ENCODE data around the gene PLCH2.
"Not testable (repeated sequence)": the region's sequence is repeated elsewhere in the genome, so short reads cannot be mapped to it uniquely, and the experiment has no call there.

The PLCH2 gene

DNA sequence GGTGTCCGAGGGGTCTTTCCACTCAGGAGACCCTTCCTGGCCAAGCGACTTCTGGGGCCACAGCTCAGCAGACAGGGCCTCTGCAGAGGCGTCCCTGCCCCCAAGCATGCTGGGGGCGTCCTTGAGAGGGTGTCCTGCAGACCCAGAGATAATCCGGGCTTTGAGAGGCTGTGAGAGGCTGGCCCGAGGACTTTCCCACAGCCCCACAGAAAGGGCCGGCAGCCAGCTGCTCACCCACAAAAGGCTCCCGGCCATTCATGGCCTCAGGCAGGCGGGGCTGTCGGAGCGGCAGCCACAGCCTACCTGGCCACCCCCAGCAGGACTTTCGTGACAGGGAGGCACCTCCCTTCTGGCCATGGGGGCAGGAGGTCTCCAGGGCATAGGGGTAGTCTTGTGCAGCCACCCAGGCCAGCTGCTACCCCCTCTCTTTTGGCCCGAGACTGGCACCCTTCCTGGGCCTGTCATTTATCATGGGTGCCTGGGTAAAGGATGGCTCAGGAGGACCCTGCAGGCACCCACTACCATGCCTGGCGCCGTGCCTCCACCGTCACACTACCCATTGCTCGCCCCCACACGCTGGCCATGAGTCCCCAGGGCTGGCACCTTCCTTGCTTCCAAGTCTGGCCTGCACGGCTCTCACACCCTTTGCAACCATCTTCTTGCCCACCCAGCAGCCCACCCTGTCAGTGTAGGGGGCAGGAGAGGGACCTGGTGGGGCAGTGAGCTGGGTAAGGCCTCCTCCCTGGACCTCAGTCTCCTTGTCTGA, 69.0 kb downstream of the PLCH2 start:
- no peak for DNase-seq (ENCODE audit: low spot score)

DNA sequence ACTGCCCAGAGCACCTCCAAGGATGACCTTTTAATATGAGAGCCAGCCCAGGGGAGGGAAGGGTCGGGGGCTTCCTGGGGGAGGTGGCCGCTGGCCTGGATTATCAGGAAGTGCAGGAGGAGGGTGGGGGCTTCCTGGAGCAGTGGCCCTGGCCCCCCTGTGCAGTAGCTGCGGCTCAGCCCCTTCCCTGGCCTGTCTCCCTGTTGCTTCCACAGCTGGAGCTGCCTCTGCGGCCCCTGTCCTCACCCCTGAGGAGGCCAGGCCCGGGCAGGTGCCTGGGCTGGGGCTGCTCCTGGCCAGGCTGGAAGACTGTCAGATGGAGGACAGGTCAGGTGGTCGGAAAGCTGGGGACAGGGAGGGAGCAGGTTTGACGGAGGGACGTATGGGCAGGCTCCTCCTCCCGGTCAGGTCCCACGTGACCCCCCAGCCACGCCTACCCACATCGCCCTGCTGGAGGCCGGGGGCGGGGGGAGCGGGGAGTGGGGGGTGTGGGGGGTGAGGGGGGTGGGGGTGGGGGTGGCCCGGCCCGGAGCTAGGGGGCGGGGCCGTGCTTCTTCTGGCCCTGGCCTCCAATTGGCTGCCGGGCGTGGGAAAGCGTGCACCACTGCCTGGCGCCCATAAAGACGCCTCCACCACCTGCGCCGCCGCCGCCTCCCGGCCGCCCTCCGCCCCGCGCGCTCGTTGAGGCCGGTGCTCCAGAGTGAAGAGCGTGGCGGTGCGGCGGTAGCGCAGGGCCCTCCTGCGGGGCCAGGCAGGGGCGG, 69.8 kb downstream of the PLCH2 start:
- DNase-seq (ENCODE audit: low spot score): peak; percentile 93

DNA sequence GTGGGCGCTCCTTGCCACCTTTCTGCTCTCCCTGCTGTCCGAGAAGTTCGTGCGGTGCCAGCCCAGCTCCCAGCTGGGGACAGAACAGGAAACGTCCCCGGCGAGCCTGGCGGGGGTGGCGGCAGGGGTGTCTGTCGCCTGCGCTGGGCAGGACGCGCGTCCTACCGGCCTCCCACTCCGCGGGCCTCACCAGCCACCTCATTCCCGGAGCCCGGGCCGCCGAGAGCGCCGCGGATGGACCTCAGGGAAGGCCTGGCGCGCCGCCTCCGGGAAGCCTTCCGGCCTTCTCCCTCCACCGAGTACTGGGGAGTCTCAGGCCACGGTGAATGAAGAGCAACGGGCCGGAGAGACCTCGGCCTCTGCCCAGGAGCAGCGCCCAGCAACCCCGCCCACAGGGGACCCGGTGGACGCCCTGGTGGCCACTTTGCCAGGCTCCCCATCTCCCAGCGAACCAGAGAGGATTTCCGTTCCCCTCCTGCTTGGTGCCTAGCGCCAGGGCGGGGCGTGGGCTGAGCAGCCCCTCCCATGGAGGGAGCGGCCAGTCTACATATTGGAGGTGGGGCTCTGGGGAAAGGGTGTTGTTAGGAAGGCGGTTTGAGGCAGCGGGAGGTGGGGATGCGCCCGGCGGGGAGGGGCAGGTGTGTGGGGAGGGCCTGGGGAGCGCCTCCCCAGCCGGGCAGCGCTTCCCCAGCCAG, 70.6 kb downstream of the PLCH2 start:
- DNase-seq (ENCODE audit: low spot score): peak; percentile 88

DNA sequence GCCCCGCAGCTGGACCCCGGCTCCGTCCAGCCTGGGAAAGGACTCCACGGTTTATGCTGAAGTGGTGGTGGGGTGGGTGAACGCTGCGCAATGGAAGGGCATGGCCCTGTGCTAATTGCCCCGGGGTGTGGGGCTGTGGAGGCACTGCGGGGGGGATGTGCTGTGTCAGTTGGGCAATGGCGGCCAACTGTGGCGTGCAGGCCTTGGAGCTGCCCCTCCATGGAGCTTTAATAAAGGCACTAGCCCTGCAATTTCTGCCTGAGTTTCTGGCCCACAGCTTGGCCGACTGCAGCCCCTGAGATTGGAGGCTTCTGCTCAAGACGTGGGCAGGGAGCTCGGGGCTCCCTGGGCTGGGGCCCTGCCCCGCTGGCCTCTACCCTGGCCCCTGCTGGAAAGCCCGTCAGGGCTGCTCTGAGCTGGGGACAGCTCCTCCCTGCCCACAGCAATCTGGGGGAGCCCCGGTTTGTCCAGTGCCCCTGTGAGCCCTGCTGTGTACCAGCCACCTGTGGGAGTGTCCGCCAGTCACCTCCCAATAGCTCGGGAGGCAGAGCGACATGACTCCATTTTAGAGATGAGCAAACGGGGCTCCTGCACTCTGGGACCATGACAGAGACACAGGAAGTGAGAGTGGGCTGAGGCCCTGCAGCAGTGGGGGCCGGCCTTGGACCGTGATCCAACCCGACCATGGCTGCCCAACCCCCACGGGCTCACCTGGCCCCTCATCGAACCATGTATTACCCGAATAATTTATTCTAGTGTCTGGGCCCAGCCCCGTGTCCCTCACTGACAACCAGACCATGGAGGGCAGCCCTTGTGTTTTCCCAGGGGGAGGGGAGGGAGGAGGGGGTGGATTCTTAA, 71.3 kb downstream of the PLCH2 start:
- DNase-seq (ENCODE audit: low spot score): no peak

DNA sequence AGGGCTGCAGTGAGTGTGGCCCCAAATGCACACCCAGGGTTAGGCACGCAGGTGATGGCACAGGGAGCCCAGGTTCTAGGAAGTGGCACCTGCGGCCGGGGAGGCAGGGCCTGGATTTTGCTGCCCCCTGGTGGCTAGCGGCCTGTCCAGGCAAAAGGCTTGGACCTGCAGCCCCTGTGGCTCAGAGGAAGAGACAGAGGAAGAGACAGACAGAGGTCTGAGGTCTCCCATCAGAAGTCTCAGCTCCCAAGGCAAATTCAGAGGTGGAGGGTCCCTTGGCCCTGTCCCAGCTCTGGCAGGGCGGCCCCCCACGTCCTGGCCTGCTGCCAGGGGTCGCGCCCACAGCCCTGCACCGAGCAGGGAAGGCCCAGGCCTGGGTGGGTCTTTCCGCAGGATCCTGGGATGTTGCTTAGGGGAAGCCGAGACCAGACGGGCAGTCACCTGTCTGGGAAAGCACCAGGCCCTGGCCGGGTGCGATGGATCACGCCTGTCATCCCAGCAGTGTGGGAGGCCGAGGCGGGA, 72.0 kb downstream of the PLCH2 start:
- peak; percentile 81 for DNase-seq (ENCODE audit: low spot score)

DNA sequence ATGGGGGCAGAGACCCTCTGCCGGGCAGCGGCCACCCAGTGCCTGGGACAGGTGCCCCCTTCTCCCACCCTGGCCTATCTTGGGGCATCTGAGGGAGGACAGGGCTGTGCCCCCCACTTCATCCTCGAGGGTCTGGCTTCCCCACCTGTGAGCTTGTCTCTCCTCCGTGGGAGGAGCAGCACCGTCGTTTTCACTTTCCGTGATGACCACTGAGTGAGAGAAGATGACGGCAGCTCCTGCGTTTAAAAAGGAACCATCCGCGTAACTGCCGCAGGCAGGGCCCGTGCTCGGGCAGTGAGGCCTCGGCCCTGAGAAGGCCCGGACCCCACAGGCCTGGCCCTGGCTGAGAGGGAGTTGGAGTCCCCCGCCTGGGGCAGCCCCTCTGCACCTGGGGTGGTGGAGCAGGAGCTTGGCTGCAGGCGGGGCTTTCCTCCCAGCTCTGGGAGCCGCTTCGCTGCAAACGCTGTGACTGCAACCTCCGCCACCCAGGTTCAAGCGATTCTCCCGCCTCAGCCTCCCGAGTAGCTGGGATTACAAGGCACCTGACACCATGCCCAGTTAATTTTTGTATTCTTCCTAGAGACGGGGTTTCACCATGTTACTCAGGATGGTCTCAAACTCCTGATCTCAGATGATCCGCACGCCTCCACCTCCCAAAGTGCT, 73.4 kb downstream of the PLCH2 start:
- DNase-seq (ENCODE audit: low spot score): not testable (repeated sequence)

DNA sequence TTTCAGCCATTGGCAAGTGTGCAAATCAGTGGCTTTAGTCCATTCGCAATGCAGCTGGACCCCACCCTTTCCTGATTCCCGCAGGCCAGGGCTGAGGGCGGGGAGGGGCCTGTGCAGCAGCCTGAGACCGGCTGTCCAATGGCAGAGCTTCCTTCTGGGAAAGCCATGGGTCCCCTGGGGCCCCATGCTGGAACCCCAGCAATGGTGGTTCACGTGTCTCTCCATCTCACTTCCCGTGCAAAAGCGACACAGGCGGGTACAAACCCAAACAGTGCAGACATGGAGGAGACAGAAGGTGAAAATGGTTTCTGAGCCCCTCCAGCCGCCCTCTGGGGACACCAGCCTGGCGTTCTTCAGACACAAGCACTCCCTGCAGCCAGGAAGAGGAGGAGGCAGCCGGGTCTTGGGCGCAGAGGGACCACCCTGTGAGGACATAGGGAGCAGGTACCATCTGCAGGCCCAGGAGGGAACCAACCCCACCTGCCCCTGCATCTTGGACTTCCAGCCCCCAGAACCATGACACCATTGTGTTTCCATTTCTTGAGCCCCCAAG, 74.3 kb downstream of the PLCH2 start:
- DNase-seq (ENCODE audit: low spot score): not testable (repeated sequence)

DNA sequence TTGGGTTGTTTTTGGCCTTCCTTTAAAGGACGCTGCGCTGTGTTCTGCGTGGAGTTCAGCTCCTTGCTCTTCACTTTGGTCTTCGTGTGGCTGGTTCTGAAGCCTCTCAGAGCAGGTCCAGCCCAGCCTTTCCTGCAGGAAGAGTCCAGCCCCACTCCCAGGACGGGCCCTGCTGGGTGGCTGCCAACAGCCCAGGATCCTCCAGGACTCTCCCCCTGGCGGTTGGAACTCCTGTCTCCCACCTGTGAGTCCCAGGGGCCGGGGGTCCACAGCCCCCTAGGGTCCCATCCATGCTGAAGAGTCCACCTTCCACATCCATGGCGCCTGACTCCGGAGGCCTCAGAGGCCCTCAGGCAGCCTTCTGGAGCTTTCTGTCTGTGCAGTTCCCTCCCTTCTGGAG, 75.5 kb downstream of the PLCH2 start:
- not testable (repeated sequence) for DNase-seq (ENCODE audit: low spot score)

DNA sequence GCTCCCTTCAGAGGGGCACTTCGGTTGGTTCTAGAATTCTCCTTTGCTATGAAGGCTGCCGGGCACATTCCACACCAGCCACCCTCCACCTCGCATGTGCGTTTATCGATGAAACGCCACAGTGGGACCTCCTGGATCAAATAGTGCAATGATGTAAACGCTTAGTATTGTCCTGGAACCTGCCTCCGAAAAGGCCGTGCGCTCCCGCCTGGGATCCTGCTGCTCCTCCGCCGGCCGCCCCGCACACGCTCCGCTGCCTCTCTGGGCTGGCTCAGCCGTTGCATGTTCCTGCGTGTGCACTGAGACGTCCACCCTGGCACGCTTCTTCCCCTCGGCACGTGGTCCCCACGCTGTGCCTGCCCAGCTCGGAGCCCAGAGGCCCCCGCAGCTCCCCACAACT, 76.1 kb downstream of the PLCH2 start:
- DNase-seq (ENCODE audit: low spot score): no peak

DNA sequence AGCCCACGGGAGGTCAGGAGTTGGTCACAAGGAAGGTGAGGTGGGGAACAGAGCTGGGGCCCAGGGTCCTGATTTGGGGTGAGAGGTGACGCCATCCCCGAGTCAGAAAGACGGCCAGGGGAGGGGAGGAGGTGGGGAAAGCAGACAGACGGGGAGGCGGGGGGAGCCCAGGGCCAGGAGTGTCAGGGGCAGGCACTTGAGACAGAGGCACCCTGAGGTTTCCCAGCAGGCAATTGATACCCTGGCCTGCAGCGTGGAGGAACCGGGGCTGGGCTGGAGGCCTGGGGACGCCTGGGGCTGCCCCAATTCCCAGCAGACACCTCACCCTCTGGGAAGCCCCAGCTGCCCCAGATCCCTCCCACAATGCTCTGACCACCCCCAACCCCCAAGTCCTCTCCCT, 77.0 kb downstream of the PLCH2 start:
- not testable (repeated sequence) for DNase-seq (ENCODE audit: low spot score)

DNA sequence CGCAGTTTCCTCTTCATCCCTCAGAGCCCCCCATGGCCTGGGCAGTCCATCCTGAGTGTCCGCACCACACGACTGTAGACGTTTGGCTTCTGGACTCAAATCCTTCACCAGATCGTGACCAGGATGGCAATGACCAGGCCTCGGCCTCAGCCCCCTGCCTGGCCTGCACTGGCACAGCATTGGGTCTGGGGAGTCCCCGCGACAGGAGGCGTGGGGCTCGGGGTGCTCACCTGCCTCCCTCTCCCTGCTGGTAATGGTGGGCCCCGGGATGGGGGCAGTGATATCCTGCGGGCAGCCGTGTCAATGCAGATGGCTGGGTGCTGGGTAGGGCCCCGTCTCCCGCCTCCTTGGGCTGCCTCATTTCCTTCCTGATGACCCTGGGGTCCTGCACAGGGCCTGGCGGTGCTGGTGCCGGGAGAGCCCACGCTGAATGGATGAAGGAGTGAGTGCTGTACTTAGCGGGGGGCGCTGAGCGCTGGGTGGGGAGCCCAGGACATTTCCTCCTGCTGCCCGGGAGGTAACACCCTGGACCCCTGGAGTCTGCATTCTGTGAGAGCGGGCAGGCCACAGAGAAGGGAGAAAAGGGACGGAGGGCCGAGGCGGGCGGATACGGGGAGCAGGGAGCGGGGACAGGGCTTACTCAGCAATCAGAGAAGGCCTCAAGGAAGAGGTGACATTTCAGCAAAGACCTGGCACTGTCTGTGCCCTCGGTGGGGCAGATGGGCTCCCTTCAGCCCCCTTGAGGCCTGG, 78.0 kb downstream of the PLCH2 start:
- no peak for DNase-seq (ENCODE audit: low spot score)

DNA sequence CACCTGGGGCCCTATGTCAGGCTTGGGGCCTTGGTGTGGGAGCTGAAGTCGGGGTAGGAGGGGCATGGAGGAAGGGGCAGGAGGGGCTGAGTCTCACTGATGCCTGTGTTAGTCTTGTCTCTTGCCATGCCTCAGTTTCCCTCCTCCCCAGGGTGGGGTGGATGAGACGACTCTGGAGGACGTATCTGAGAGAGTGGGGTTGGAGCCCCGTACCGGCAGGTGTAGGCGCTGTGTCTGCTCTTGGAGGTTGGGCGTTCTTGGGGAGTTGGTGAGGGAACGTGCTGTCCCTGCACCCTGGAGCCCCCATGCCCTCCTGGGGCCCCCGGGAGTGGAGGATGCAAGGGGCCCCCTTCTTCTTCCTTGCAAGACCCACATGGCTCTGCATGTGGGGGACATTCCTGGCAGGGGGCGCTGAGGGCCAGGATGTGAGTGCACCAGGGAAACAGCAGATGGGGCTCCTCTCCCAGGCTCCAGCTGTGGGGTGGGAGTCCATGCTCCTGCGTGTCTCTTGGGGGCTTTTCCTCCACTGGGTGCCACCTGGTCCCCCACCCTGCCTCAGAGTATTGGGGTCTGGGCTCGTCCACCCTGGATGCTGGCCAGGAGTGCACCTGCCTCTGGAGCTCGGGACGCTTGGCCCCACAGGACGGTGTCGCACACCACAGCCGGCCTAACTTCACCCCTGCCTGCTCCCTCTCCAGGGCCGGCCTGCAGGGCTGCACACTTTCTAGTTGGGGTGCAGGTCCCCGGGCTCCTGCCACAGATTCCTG, 78.7 kb downstream of the PLCH2 start:
- DNase-seq (ENCODE audit: low spot score): no peak
